Measurements from ENCODE around the gene SUB1.
"Not testable (repeated sequence)": the region's sequence is repeated elsewhere in the genome, so short reads cannot be mapped to it uniquely, and the experiment has no call there.

Gene SUB1

DNA sequence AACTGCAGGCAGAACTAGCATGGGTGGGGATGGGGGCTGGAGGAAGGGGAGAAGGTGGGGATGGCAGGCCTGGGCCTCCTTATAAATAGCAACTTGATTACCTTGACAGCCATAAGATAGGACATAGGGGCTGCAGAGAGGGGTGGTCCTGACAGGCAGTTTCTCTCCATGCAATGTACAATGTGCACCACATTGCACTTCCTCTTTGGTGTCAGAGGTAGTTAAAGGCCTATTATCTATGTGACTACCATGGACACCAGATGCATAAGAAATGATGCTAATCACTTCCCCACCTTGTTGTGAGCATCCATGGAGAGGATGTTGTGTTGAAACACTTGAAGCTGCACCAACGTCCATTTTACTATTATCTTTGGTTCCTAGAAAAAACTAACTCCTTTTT is 20.2 kb upstream of the SUB1 start:
- DNase-seq (ENCODE audit: low read depth, low spot score) = no peak

DNA sequence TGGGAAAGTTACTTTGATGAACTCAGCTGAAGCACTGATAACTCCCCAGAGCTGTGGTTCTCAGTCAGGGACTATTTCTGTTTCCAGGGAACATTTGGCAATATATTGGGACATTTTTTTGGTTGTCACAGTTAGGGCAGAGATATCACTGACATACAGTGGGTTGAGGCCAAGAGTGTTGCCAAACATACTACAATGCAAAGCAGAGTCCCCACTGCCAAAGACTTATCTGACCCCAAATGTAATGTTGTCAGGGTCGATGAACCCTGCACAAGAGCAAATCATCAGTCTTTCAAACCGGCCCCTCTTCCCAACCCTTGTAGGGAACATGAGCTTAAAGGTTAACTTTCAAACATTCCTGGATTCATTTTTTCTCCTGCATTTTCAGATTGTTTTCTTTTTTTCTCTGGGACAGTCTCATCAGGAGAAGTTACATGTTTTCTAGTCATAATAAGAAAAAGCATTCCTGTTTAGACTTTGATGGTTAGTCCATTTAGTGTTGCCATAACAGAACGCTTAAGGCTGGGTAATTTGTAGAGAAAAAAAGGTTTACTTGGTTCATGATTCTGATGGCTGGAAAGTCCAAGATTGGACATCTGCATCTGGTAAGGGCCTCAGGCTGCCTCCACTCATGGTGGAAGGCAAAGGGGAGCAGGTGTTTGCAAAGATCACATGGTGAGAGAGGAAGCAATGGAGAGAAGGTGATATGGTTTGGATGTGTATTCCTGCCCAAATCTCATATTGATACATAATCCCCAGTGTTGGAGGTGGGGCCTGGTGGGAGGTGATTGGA is 18.8 kb upstream of the SUB1 start:
- no peak for DNase-seq (ENCODE audit: low read depth, low spot score)

DNA sequence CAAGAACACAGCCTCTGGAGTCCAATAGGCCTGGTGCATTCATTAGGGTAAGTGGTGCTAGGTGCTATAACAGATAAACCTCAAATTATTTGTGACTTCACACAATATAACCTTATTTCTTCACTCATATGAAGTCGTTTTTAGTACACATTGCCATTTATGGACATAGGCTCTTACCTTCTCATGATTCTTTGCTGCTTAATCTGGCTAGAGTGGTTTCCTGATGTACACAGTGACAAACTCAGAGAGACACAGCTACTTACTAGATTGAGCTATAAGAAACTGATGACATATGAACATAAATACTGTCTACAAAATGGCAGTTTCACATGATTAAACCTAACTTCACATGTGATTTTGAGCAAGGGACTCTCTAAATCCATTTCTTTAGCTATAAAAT is 14.2 kb upstream of the SUB1 start:
- DNase-seq (ENCODE audit: low read depth, low spot score) = no peak

DNA sequence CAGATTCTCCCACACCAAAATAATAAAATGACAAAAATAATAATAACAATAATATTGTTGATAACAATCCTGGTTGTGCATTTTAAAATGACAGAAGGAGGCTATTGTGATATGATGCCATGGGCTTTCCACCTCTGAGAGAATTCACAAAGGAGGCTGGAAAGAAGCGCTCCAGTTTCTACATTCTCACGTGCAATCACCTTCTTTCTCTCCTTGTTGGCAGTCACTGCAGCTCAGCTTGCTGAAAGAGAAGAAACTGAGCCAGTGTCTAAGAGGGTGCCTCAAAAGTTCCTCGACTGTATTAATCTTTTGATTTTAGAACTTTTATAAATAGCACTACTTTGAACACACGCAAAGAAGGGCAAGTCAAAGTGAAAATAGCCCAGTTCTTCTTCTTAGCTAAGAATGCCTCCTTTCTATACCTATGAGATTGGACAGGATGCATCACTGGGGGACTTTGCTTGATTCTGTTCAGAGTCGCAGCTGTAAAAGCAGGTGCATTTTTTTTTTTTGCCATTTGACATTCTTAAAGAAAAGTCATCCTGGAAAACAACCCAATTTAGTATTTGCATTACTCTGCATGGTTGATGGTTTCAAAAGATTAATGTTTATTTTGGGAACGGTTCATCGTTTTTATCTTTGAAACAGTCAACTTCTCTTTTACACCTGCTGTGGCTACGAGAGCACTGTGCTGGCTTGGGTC is 12.4 kb upstream of the SUB1 start:
- DNase-seq (ENCODE audit: low read depth, low spot score) = no peak

DNA sequence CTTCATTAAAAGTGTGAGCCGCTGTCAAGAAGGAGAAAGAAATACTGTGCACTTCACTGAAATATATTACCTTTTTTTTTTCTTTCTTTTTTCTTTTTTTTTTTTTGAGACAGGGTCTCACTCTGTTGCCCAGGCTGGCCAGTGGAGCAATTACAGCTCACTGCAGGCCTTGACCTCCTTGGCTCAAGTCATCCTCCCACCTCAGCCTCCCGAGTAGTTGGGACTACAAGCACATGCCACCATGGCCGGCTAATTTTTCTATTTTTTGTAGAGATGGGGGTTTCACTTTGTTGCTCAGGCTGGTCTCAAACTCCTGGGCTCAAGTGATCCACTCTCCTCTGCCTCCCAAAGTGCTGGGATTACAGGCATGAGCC is 11.9 kb upstream of the SUB1 start:
- DNase-seq (ENCODE audit: low read depth, low spot score) = not testable (repeated sequence)

DNA sequence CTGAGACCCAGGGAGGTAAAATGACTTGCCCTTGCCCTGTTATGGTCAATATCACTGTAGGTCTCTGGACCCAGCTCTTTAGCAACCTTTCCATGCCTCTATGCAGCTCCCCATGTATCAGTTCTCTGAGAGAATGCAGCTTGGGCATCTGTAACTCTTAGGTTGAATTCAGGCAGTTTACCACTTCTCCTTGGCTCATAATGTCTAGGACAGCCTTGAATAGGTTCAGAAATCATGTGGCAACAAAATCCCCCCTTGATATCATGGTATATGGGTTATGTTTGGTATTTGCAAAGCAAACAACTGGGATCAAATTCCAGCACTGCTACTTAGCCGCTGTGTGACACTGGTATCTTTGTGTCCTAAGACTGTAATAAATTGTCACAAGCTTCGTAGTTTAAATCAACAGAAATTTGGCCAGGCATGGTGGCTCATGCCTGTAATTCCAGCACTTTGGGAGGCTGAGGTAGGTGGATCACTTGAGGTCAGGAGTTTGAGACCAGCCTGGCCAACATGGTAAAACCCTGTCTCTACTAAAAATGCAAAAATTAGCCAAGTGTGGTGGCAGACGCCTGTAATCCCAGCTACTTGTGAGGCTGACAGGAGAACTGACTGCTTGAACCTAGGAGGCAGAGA is 10.7 kb upstream of the SUB1 start:
- DNase-seq (ENCODE audit: low read depth, low spot score) = no peak

DNA sequence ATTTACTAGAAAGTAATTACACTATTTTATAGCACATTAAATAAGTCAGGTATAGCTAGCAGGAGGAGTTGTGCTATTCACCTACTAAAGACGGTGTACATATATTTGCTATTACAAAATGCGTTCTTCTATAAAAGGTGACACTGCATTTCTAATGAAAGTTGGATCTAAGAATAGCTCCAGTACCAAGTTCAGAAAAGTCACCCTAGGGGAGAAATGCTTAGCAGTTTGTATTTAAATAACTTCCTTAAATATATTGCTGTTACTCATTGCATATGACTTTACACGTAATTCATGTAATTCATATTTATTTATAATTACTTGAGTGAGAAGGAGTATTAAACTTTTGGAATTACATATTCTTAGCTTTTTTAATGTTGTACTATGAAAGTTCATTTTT is 7.0 kb upstream of the SUB1 start:
- DNase-seq (ENCODE audit: low read depth, low spot score) = no peak

DNA sequence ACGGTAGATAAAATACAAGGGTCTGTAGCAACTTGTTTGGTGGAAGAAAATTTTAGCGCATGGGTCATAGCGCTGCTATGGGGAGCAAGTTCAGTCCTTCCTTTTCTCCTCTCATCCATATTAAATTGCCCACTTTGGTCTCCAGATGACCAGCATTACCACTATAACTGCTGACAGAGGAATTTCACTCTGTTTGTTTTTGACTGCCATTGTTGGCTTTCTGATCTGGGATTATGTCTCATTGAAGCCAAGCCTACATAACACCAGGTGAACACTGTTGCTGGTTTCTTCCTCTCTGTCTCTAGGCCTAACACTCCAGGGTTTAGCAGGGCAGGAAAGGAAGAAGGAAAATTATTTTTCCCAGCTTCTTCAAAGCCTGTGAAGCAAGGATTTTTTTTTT is 6.6 kb upstream of the SUB1 start:
- no peak for DNase-seq (ENCODE audit: low read depth, low spot score)

DNA sequence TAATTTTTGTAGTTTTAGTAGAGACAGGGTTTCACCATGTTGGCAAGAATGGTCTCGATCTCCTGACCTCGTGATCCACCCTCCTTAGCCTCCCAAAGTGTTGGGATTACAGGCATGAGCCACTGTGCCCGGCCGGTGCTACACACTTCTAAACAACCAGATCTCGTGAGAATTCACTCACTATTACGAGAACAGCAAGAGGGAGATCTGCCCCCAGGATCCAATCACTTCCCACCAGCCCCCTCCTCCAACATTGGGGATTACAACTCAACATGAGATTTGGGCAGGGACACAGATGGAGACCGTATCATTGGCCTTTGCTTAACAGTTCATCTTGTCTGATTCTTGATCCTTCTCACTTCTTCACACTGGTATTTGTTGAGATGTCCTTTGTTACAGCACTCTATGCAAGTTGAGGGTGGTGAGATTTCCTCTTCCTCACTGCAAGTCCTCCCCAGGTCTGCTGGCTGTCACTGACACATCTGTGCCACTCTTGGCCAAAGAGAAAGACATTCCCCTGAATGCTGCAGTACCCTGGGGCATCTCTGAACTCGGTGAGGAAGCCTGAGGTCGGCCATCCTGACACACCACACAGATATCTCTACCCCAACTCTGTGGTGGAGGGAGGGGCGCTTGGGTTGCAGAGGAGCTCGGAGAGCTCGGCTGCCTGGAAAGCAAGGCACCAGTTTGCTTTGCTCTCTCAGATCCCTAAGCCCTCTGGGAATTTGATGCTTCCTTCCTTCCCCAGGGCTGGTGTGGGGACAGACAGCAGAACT is 4.2 kb upstream of the SUB1 start:
- DNase-seq (ENCODE audit: low read depth, low spot score) = no peak

DNA sequence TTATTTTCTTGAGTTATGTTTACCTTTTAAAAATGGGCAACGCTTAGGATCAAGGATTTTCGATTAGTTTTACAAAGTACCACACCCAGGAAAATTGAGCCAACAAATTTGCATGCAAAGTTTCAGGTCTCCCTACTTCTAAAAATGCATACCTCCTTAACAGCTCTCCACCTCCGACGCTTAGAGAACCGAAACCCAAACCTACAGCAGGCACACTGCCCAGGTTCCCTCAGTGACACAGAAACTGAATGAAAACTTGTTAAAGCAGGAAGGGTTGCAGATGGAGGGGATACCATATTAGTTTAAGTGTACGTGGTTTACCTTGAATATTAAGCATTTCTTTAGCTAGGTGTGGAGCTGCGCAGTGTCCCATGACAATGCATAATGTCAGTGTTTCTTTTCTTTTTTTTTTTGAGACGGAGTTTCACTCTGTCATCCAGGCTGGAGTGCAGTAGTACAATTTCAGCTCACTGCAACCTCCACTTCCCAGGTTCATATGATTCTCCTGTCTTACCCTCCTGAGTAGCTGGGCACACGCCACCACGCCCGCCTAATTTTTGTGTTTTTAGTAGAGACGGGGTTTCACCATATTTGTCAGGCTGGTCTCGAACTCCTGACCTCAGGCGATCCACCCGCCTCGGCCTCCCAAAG is 1.6 kb upstream of the SUB1 start:
- DNase-seq (ENCODE audit: low read depth, low spot score) = no peak

DNA sequence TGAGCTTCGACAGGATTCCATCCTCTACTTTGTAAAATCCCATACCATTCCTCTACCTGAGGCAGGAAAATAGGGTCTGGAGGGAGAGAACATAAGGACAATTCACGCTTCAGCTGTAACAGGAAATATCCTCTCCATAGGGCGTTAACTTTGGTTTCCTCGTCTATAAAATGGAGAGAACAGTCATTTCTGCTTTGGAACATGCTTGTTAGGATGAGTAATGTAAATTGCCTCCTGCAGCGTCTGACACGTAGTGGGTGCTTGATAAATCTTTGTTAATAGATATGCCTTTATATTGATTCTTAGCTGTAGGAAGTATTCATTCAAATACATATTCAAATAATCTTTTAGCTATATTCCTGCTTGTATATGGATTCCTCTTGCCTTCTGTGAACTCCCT is 711 bp upstream of the SUB1 start:
- no peak for DNase-seq (ENCODE audit: low read depth, low spot score)

DNA sequence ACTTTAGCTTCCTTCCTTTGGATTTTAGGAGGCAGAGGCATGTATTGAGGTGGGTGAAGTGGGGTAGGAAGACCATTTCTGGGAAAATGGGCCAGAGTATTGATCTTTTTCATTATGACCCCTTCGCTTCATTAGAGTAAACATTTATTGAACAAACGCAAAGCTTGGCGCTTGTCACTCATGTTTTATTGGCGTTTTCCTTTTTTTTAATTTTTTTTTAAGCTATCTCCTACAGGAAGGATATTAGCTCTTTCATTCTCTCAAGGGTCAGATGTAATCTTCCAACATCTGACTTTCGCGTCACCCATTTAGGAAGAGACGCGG is 273 bp upstream of the SUB1 start:
- no peak for DNase-seq (ENCODE audit: low read depth, low spot score)

DNA sequence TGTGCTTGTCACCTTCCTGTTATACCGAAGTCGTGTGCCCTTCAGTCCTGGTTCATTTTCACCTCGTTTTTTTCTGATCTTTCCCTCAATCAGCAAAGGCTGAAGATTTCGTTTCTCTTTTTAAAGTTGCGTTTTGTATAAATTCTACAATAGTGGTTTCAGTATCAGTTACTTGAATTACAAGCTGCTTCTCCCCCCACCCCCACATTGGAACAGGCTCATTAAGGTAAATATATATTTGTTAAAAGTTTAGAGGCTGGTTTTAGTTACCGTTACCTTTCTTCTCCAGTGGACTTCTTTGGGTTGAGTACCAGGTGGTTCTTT is 881 bp downstream of the SUB1 start:
- DNase-seq (ENCODE audit: low read depth, low spot score) = no peak

DNA sequence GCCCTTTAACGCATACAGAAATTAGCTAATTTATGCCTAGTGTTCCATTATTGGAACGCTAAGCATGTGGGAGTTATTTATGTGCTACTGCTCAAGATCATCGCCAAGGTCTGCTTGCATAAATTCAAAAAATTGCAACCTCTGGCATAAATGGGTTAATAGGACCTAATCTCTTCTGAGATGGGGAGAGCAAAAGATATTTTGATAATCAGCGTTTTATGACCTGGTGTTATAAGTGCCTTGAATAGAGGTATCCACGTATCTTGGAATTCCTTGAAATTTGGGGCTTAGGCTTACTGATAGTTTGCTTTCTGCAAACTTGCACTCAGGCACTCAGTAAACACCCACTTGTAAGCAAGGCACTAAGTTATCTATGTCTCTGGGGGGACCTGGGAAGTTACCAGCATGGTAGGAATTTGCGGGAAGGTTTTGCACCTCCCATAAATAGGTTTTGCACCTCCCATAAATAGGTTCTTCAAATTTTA is 1.8 kb downstream of the SUB1 start:
- DNase-seq (ENCODE audit: low read depth, low spot score) = no peak

DNA sequence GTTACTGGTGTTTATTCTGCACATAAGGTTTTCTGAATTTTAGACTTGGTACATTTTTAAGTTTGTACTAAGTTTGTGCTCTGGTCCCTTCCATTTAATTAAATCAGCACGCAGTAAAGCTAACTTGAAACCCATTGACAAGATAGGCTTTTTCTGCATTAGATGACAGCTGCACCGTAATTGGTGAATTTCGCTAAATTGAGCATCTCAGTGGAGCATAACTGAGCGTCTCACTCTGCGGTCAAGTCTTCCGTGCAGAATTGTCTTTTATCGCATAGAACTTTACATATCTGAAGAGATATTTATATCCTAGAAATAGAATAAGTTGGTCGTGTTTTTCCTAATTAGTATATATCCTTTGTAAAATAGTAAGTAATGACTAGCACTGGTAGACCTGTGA is 4.1 kb downstream of the SUB1 start:
- no peak for DNase-seq (ENCODE audit: low read depth, low spot score)

DNA sequence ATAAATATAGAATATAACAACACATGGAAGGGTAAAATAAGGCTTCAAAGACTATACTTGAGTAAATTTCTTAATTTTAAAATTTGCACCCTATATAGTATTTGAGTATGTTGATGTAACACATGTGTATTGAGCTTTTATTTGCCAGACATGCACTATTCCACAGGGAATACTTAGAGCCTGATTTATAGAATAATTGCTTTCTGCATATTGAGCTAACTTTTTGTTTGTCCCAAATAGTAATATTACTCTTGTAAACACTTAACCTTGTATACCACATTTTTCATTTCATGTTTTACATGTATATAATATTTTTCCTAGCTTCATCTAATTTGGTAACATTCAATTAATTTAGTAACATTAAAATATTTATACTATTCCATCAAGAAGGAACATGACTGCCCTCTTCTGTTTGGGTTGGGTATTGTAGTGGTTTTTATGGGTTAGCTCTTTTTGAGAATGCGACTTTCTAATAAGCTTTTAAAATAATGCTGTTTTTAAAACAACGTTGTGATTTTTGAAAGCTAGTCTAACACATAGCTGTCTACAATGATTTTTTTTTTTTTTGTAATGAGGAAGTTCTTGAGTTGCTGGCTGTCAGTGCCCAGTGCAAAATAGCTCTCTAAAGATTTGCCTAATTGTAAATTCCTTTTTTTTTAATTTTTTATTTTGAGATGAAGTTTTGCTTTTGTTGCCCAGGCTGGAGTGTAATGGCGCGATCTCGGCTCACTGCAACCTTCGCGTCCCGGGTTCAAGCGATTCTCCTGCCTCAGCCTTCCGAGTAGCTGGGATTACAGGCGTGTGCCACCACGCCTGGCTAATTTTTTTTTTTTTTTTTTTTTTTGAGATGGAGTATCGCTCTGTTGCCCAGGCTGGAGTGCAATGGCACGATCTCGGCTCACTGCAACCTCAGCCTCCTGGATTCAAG is 4.8 kb downstream of the SUB1 start:
- no peak for DNase-seq (ENCODE audit: low read depth, low spot score)

DNA sequence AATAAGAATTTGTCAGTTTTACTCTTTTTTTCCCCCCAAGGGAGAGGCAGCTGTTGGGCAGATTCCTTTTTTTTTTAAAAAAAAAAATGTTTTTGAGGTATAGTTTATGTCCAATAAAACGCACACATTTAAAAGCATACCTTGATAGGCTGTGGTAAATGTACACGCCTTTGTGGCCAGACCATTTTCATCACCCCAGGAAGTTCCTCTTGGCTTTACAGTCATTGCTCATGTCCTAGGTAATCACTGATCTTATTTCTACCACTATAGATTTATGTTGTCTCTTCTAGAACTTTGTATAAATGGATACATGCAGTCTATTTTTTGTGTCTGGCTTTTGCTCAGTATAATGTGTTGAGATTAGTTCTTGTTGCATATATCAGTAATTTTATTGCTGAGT is 9.8 kb downstream of the SUB1 start:
- DNase-seq (ENCODE audit: low read depth, low spot score) = no peak

DNA sequence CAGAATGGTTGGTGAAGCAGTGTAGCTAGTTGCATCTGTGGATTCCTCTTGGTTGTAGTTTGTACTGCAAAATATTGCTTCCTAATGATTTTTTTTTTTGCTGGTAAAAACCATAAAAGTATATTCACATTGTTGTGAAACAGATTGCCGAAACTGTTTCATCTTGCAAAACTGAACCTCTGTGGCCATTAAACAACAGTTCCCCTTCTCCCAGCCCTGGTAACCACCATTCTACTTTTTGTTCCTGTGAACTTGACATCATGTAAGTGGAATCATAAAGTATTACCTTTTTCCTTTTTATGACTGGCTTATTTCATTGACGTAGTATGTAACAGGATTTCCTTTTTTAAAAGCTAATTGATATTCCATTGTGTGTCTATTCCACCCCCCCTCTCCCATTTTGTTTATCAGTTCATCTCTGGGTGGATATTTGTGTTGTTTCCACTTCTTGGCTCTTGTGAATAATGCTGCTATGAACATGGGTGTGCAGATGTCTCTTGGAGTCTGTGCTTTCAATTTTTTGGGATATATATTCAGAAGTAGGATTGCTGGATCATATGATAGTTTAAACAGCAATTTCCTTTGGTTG is 11.8 kb downstream of the SUB1 start:
- no peak for DNase-seq (ENCODE audit: low read depth, low spot score)

DNA sequence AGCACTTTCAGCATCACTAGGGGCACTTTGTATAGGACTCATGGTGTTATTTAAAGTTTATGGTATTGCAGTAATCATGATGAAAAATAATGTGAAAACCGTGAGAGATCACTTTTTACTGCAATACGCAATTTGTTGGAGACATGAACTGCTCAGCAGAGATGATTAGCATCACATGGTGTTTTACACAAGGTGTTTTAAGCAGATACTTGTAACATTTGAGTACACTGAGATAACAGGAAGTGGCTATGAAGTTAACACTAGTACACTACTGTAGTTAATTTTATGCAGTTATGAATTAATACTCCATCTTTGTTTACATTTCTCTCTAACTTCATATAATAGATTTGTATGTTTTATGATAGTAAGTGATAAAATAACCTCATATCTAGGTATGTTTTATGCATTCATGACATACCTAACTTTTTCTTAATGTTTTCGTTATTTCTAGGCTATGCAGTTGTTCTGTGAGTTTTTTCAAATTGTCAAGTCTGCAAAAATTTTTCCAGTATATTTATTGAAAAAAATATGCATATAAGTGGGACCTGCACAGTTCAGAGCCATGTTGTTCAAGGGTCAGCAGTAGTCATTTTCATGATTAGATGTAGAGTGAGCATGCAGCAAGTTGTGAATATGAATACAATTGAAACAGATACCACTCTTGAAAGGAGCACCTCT is 13.0 kb downstream of the SUB1 start:
- no peak for DNase-seq (ENCODE audit: low read depth, low spot score)

DNA sequence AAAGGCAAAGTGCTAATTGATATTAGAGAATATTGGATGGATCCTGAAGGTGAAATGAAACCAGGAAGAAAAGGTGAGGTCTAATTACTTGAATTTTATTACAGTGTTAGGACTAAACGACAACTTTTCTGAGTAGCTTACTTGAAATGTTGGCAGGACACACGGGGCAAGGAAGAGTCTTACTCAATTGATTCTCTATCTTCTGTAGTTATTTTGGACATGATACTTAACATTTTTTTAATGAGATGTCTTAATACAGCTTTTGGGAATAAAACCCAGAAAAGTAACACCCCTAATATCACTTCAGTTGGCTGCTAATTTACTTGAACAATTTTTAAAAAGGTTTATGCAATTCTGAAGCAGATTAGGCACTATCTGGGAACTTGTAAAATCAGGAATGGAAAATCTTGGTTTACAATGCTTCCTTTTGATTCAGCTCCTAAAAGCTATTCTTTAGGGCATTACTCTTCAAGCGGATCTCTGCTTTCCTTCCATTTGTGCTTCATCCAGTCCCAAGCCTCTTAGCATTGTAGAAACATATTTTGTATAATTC is 13.7 kb downstream of the SUB1 start:
- DNase-seq (ENCODE audit: low read depth, low spot score) = no peak

Data from iPS DF 19.7 (cell line).